ENCODE data around the gene RAX2.

- TF ChIP-seq PCBP1 (IDR thresholded peaks at IDR 0.05; ENCODE audit: low read depth, low read length, poor library complexity, severe bottlenecking) (no peak), NR4A1 (CRISPR knock-in tag; IDR thresholded peaks at IDR 0.05) (no peak), NR4A1 (tag; IDR thresholded peaks at IDR 0.05) (no peak), GATA2 (CRISPR knock-in tag; IDR thresholded peaks at IDR 0.05) (no peak), TEAD4 (IDR thresholded peaks at IDR 0.05; ENCODE audit: low read length) (no peak), TEAD4 (CRISPR knock-in tag; IDR thresholded peaks at IDR 0.05; ENCODE audit: borderline replicate concordance) (no peak), ZBED1 (IDR thresholded peaks at IDR 0.05) (no peak), ZNF589 (CRISPR knock-in tag; IDR thresholded peaks at IDR 0.05; ENCODE audit: low read depth) (no peak), LCOR (CRISPR knock-in tag; IDR thresholded peaks at IDR 0.05) (no peak)
Measured at GRCh38 chr19:3785451-3785937, 13.5 kb upstream of the RAX2 start.

All from K562 (cell line).